GM23338 (cell line): ENCODE results near the gene RASL10B. TPM values are rescaled to one million over a fixed set of nuclear protein-coding genes. Genes with fewer than 3 reads are reported as not detected.

Experiments used
- ATAC-seq: fragments of 200-7000 bp; cut with Tn5 transposase; 3 replicates; pipeline ENCODE4 v1.9.1; 2020
- DNase-seq: peaks from one replicate; pipeline ENCODE4 v3.0.0-alpha.2; 2015; ENCODE audit warnings: low spot score
- H2AFZ ChIP-seq: fragments of 200-600 bp; sonication (generic); 2 replicates; pipeline ENCODE4 v1.8.0; 2016; ENCODE audit warnings: antibody characterized with exemption, mild to moderate bottlenecking, moderate library complexity
- H3F3A ChIP-seq: fragments of 200-600 bp; sonication (generic); replicated peaks from 2 replicates; pipeline ENCODE4 v1.8.0; 2017; ENCODE audit warnings: antibody characterized with exemption, mixed run types, low read depth
- H3K27ac ChIP-seq: fragments of 200-600 bp; sonication (generic); 2 replicates; pipeline ENCODE4 v1.6.1; 2016; ENCODE audit warnings: low read depth
- H3K27me3 ChIP-seq: fragments of 200-600 bp; sonication (generic); 2 replicates; pipeline ENCODE4 v1.8.0; 2016; ENCODE audit warnings: mild to moderate bottlenecking, mixed run types, moderate library complexity; ENCODE audit not compliant: insufficient read depth
- H3K36me3 ChIP-seq: fragments of 200-600 bp; sonication (generic); 2 replicates; pipeline ENCODE4 v1.8.0; 2016; ENCODE audit warnings: mild to moderate bottlenecking; ENCODE audit not compliant: insufficient read depth
- H3K4me1 ChIP-seq: fragments of 200-600 bp; sonication (generic); 2 replicates; pipeline ENCODE4 v1.8.0; 2016; ENCODE audit warnings: mild to moderate bottlenecking, moderate library complexity; ENCODE audit not compliant: insufficient read depth
- H3K4me2 ChIP-seq: fragments of 200-600 bp; sonication (generic); 2 replicates; pipeline ENCODE4 v1.7.1; 2017; ENCODE audit warnings: mixed run types
- H3K4me3 ChIP-seq: fragments of 200-600 bp; sonication (generic); 2 replicates; pipeline ENCODE4 v1.6.1; 2016; ENCODE audit warnings: mixed run types
- H3K79me2 ChIP-seq: fragments of 200-600 bp; sonication (generic); replicated peaks from 2 replicates; pipeline ENCODE4 v1.8.0; 2017; ENCODE audit warnings: mild to moderate bottlenecking; ENCODE audit not compliant: insufficient read depth
- H3K9me2 ChIP-seq: fragments of 200-600 bp; sonication (generic); 2 replicates; pipeline ENCODE4 v1.8.0; 2017; ENCODE audit not compliant: insufficient read depth
- H4K20me1 ChIP-seq: fragments of 200-600 bp; sonication (generic); replicated peaks from 2 replicates; pipeline ENCODE4 v1.8.0; 2017; ENCODE audit warnings: mild to moderate bottlenecking; ENCODE audit not compliant: insufficient read depth
- H3K27ac Mint-ChIP-seq: 2 replicates; pipeline ENCODE4 v1.8.0; 2020; ENCODE audit warnings: inconsistent platforms, mild to moderate bottlenecking, moderate library complexity, mixed read lengths
- H3K27me3 Mint-ChIP-seq: 3 replicates; pipeline ENCODE4 v1.8.0; 2022; ENCODE audit warnings: low read depth, mild to moderate bottlenecking, moderate library complexity, mixed read lengths, inconsistent platforms; ENCODE audit not compliant: insufficient read depth, poor library complexity
- H3K36me3 Mint-ChIP-seq: 3 replicates; pipeline ENCODE4 v1.8.0; 2021; ENCODE audit warnings: low read depth, mild to moderate bottlenecking, inconsistent platforms, moderate library complexity, mixed read lengths
- H3K4me1 Mint-ChIP-seq: 3 replicates; pipeline ENCODE4 v1.8.0; 2020; ENCODE audit warnings: mild to moderate bottlenecking, inconsistent platforms, mixed read lengths
- H3K4me3 Mint-ChIP-seq: 3 replicates; pipeline ENCODE4 v1.8.0; 2021; ENCODE audit warnings: moderate library complexity, mild to moderate bottlenecking, inconsistent platforms, mixed read lengths
- H3K9me3 Mint-ChIP-seq: 3 replicates; pipeline ENCODE4 v1.8.0; 2020; ENCODE audit warnings: moderate library complexity, mild to moderate bottlenecking, inconsistent platforms, mixed read lengths
- CREB1 ChIP-seq: fragments of 250-450 bp; sonication (Bioruptor Pico); IDR thresholded peaks from 2 replicates; pipeline ENCODE4 v1.5.0; 2020; ENCODE audit warnings: low read depth, mild to moderate bottlenecking, moderate library complexity
- EZH2 ChIP-seq: fragments of 200-600 bp; sonication (generic); IDR thresholded peaks from one replicate; pipeline ENCODE4 v1.8.0; 2017; ENCODE audit warnings: antibody characterized with exemption, mild to moderate bottlenecking, low read depth; ENCODE audit not compliant: unreplicated experiment
- JUNB ChIP-seq: IDR thresholded peaks from one replicate; pipeline ENCODE4 v1.6.1; 2016; ENCODE audit warnings: antibody characterized with exemption; ENCODE audit not compliant: unreplicated experiment
- NANOG ChIP-seq: IDR thresholded peaks from 2 replicates; pipeline ENCODE4 v1.6.1; 2016; ENCODE audit warnings: antibody characterized with exemption, borderline replicate concordance
- POLR2AphosphoS5 ChIP-seq: IDR thresholded peaks from 2 replicates; pipeline ENCODE4 v1.6.1; 2016; ENCODE audit warnings: antibody characterized with exemption, low read depth
- ZNF114 ChIP-seq: fragments of 250-450 bp; sonication (Bioruptor Pico); IDR thresholded peaks from 2 replicates; pipeline ENCODE4 v1.5.0; 2020; ENCODE audit warnings: mild to moderate bottlenecking, moderate library complexity
- polyA plus RNA-seq: library from polyadenylated mRNA; unstranded; fragments of >200 nt; fragmentation: Nextera tagmentation; extraction: Ambion mirVana; gene quantifications from 2 replicates; pipeline ENCODE4 v1.2.1, GENCODE V29; 2016
- total RNA-seq: library from RNA; depleted of rRNA; stranded (reverse); fragments of >200 nt; shearing (Covaris generic); gene quantifications from 2 replicates; pipeline ENCODE4 v1.2.3, GENCODE V29; 2014
- TF ChIP-seq, protein P1 (sequence below): IDR thresholded peaks from one replicate; pipeline ENCODE4 v1.6.1; 2018; ENCODE audit warnings: antibody characterized with exemption; ENCODE audit not compliant: unreplicated experiment
- TF ChIP-seq, protein P2 (sequence below), 2 experiments: fragments of 200-600 bp in 1 of 2; sonication (generic) in 1 of 2; conservative IDR thresholded peaks; 2 replicates each; pipeline versions ENCODE4 v1.5.1 to v1.6.1; 2016 to 2017; ENCODE audit warnings: antibody characterized with exemption in 2 of 2, low read depth in 2 of 2, mild to moderate bottlenecking in 2 of 2, moderate library complexity in 1 of 2

Gene RASL10B
- total and polyA plus RNA-seq, 2 experiments from 2014 or later, result 7.1 to 26.2 TPM

DNA sequence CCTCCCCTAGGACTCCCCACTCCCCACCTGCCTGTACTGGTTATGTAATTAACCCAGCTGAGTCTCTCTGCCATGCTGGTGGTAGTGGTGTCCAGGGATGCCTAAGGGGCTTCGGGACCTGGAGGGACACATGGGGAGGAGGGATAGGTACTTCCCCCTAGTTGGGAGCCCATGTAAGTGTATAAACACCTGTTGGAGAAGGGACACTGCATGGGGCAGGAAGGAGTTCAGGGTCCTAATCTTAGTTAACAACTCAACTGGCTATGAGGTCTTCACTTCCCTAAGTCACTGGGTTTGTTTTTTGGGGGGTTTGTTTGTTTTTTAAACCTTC, 1.3 kb downstream of the RASL10B start (continued):
- TF ChIP-seq, protein P1, sequence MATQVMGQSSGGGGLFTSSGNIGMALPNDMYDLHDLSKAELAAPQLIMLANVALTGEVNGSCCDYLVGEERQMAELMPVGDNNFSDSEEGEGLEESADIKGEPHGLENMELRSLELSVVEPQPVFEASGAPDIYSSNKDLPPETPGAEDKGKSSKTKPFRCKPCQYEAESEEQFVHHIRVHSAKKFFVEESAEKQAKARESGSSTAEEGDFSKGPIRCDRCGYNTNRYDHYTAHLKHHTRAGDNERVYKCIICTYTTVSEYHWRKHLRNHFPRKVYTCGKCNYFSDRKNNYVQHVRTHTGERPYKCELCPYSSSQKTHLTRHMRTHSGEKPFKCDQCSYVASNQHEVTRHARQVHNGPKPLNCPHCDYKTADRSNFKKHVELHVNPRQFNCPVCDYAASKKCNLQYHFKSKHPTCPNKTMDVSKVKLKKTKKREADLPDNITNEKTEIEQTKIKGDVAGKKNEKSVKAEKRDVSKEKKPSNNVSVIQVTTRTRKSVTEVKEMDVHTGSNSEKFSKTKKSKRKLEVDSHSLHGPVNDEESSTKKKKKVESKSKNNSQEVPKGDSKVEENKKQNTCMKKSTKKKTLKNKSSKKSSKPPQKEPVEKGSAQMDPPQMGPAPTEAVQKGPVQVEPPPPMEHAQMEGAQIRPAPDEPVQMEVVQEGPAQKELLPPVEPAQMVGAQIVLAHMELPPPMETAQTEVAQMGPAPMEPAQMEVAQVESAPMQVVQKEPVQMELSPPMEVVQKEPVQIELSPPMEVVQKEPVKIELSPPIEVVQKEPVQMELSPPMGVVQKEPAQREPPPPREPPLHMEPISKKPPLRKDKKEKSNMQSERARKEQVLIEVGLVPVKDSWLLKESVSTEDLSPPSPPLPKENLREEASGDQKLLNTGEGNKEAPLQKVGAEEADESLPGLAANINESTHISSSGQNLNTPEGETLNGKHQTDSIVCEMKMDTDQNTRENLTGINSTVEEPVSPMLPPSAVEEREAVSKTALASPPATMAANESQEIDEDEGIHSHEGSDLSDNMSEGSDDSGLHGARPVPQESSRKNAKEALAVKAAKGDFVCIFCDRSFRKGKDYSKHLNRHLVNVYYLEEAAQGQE, result no peak
- no peak for TF ChIP-seq EZH2
- TF ChIP-seq JUNB, result no peak
- no peak for TF ChIP-seq NANOG

DNA sequence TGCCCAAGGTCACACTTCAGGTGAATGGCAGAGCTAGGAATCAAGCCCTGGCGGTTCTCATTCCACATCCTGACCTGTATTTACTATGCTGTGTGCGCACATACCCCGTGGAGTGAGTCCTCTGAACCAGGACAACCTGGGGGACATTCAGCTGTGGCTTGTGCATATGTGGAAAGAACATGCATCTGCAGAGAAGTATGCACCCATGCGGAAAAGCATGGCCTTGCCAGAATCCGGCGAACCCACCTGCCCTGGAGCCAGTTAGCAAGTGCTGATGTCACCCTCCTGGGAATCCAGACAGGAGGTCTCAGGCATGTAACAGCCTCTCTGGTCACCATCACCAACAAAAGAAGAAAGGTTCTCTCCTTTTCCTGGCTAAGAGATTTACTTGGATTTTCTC, 1.9 kb downstream of the RASL10B start:
- Histone ChIP-seq H3K4me2 (no peak overlapping the region), H3F3A (0 out of 2 replicates have a peak, but pooled peaks cover 3% of the 10 kb centered on the region), H2AFZ (no peak overlapping the region), H3K27me3 (peaks cover 19% of the 10 kb centered on the region), H3K27ac (no peak overlapping the region), H3K4me1 (peaks cover 26% of the 10 kb centered on the region), H3K79me2 (no peaks in the 10 kb centered on the region), H3K36me3 (no peaks in the 10 kb centered on the region), H3K9me2 (no peaks in the 10 kb centered on the region), H3K4me3 (no peak overlapping the region), H4K20me1 (no peaks in the 10 kb centered on the region; the same call in 1 of the 2 replicates)
- H3K36me3 Mint-ChIP-seq, result no peaks in the 10 kb centered on the region; the same call in 2 of the 3 replicates
- no peaks in the 10 kb centered on the region for H3K9me3 Mint-ChIP-seq
- H3K4me3 Mint-ChIP-seq, result peak overlapping the region; percentile 91; the same call in 1 of the 3 replicates
- TF ChIP-seq JUNB, result no peak
- H3K27ac Mint-ChIP-seq, result no peak overlapping the region
- H3K4me1 Mint-ChIP-seq, result peaks cover 30% of the 10 kb centered on the region
- peaks cover 15% of the 10 kb centered on the region for H3K27me3 Mint-ChIP-seq
- ATAC-seq (no peak), DNase-seq (no peak)

DNA sequence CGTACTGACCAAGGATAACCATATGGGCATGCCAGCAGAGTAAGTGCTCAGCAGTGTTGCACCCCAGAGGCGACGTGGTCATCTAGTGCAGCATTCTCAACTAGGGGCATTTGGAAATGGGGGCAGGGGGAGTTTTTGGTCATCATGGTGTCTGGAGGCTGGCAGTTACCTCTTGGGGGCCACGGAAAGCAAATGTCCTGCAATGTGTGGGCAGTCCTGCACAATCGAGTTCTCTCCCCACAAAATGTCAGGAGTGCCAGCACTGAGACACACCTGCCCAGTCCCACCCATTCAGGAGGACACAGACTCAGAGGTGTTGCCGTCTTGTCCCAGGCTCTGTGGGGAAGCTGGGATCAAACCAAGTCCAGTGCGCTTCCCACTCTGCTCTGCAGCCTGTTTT, 3.0 kb downstream of the RASL10B start:
- DNase-seq (no peak), ATAC-seq (no peak)
- peaks cover 20% of the 10 kb centered on the region for H3K4me1 ChIP-seq
- no peak overlapping the region for H2AFZ ChIP-seq
- Mint-ChIP-seq H3K4me1 (peaks cover 21% of the 10 kb centered on the region), H3K36me3 (no peaks in the 10 kb centered on the region; the same call in 2 of the 3 replicates), H3K27me3 (peaks cover 15% of the 10 kb centered on the region), H3K9me3 (no peaks in the 10 kb centered on the region), H3K27ac (no peak overlapping the region), H3K4me3 (no peak overlapping the region)
- H3K27me3 ChIP-seq, result peaks cover 29% of the 10 kb centered on the region
- H3K4me2 ChIP-seq, result no peak overlapping the region
- 0 out of 2 replicates have a peak, but pooled peaks cover 3% of the 10 kb centered on the region for H3F3A ChIP-seq
- no peaks in the 10 kb centered on the region for H3K36me3 ChIP-seq
- no peak overlapping the region for H3K4me3 ChIP-seq
- H3K27ac ChIP-seq, result no peak overlapping the region
- TF ChIP-seq, protein P1, result no peak
- TF ChIP-seq POLR2AphosphoS5, result no peak
- TF ChIP-seq ZNF114 (CRISPR knock-in tag), result no peak
- no peak for TF ChIP-seq CREB1 (CRISPR knock-in tag)
- no peak for TF ChIP-seq NANOG
- TF ChIP-seq, protein P2, sequence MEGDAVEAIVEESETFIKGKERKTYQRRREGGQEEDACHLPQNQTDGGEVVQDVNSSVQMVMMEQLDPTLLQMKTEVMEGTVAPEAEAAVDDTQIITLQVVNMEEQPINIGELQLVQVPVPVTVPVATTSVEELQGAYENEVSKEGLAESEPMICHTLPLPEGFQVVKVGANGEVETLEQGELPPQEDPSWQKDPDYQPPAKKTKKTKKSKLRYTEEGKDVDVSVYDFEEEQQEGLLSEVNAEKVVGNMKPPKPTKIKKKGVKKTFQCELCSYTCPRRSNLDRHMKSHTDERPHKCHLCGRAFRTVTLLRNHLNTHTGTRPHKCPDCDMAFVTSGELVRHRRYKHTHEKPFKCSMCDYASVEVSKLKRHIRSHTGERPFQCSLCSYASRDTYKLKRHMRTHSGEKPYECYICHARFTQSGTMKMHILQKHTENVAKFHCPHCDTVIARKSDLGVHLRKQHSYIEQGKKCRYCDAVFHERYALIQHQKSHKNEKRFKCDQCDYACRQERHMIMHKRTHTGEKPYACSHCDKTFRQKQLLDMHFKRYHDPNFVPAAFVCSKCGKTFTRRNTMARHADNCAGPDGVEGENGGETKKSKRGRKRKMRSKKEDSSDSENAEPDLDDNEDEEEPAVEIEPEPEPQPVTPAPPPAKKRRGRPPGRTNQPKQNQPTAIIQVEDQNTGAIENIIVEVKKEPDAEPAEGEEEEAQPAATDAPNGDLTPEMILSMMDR (conservative IDR thresholded peaks at IDR 0.05; ENCODE audit: low read depth in 2 of 2), result no peak
- no peak for TF ChIP-seq EZH2
- H4K20me1 ChIP-seq, result no peaks in the 10 kb centered on the region; the same call in 1 of the 2 replicates
- no peaks in the 10 kb centered on the region for H3K9me2 ChIP-seq
- no peaks in the 10 kb centered on the region for H3K79me2 ChIP-seq
